ENCODE data around the gene EFNA5. TPM values are rescaled to one million over a fixed set of nuclear protein-coding genes. Genes with fewer than 3 reads are reported as not detected.
A peak's percentile ranks its signal among the peaks of the same experiment; 100 is the strongest.

EFNA5 gene
- total and polyA plus RNA-seq, 2 of the 8 experiments (the other 6 are each of a cell fraction or from before 2014, with no cell fraction given) = 9.6 to 21.8 TPM

DNA sequence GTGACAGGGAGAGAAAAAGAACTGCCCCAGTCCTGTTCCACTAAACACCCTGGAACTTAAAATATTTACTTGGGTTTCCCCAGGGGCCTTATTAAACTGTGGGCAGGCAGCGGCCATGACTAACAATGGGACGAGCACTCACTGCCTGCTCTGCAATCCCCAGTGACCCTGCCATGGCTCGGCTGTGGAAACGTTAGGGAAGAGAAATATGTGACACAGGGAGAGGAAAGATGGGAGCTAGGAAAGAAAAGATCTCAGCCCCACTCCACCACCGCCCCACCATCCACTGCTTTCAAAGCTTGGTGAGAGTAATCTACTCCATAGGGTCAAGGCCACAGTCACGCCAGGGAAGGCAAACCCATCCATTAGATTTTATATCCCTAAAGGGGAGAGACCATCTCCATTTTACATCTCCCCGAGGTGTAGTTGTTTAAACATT lies 117.6 kb downstream of the EFNA5 start:
- H3K27me3 ChIP-seq (replicated peaks in 1 of 4; ENCODE audit: control insufficient read depth in 3 of 4, extremely low read depth in 1 of 4, insufficient read depth in 3 of 4, low read length in 3 of 4) = no peaks in the 10 kb centered on the region
- no peak overlapping the region for H3K4ac ChIP-seq (replicated peaks; ENCODE audit: insufficient read length, low read depth, low read length)
- CTCF ChIA-PET (ENCODE audit: partially characterized antibody) = interaction anchor here (0.6 to 1.9 kb wide), 4 partner anchors 11 to 82 kb away, joined by 3 to 8 read pairs (median 3); no protein-coding TSS in a partner anchor
- H4K8ac ChIP-seq (ENCODE audit: extremely low read depth, insufficient read depth, low read length) = no peak overlapping the region
- FAIRE-seq = no peak
- DNase-seq (ENCODE audit: low read depth in 1 of 2, low spot score in 2 of 2) = no peak
- H2AFZ ChIP-seq (ENCODE audit: low read length) = no peak overlapping the region
- H2BK20ac ChIP-seq (ENCODE audit: low read length) = no peak overlapping the region
- POLR2A ChIA-PET (ENCODE audit: partially characterized antibody) = interaction anchor here (0.9 kb wide), 1 partner anchor 19 kb away, joined by 3 read pairs; no protein-coding TSS in a partner anchor
- H2BK5ac ChIP-seq (ENCODE audit: low read depth, low read length) = no peak overlapping the region
- H2AK5ac ChIP-seq (ENCODE audit: low read depth, low read length) = no peak overlapping the region
- peak overlapping the region; percentile 28; the same call in 1 of the 2 replicates for H3K18ac ChIP-seq (ENCODE audit: extremely low read depth, low read length)
- 82% methylated on average over 7 of the region's 7 CpGs; no CpG with 5 or more reads in 1 of the 2 experiments for WGBS, 2 experiments (ENCODE audit: extremely low coverage in 1 of 2, insufficient coverage in 1 of 2, insufficient read length in 1 of 2, insufficient replicate concordance in 2 of 2, low coverage in 1 of 2, low lambda C conversion rate in 2 of 2, missing lambda C conversion rate in 1 of 2)
- no peak overlapping the region for H4K5ac ChIP-seq (ENCODE audit: insufficient read length, low read depth, low read length)
- H3K4me2 ChIP-seq (ENCODE audit: insufficient read depth in 1 of 2, low read depth in 2 of 2, low read length in 2 of 2) = no peak overlapping the region
- peaks cover 0 to 5% of the 10 kb centered on the region in 2 experiments; a peak in 1 of 4 replicates for H3K79me2 ChIP-seq (ENCODE audit: control insufficient read depth in 1 of 2, insufficient read depth in 2 of 2, low read length in 2 of 2)
- peak overlapping the region; percentile 30 for H4K91ac ChIP-seq (replicated peaks; ENCODE audit: insufficient read length, low read length)
- H2BK15ac ChIP-seq (ENCODE audit: low read length) = no peak overlapping the region
- no peaks in the 10 kb centered on the region for H3K79me1 ChIP-seq (ENCODE audit: low read depth, low read length)
- H3K4me1 ChIP-seq (replicated peaks in 1 of 4; ENCODE audit: control insufficient read depth in 3 of 4, insufficient read depth in 4 of 4, low read length in 3 of 4) = peaks cover 0 to 11% (median 4%) of the 10 kb centered on the region in 4 experiments; a peak in 4 of 7 replicates
- no peak overlapping the region for H3K23ac ChIP-seq (ENCODE audit: insufficient read length)
- no peak overlapping the region for H2BK120ac ChIP-seq (replicated peaks; ENCODE audit: low read depth, low read length)
- H3K4me3 ChIP-seq (ENCODE audit: extremely low read depth in 1 of 4, insufficient read depth in 2 of 4, low read depth in 3 of 4, low read length in 4 of 4) = no peak overlapping the region
- no peaks in the 10 kb centered on the region for H3K9me3 ChIP-seq (ENCODE audit: insufficient read depth in 2 of 2, low read depth in 1 of 2, low read length in 1 of 2)
- no peak overlapping the region for H3K9ac ChIP-seq (replicated peaks in 1 of 4; ENCODE audit: extremely low read depth in 1 of 4, low read depth in 3 of 4, low read length in 3 of 4)
- H3K27ac ChIP-seq (ENCODE audit: low read depth, low read length) = no peak overlapping the region
- H3K56ac ChIP-seq (replicated peaks; ENCODE audit: insufficient read length, low read depth, low read length) = no peak overlapping the region
- H3K36me3 ChIP-seq (ENCODE audit: control insufficient read depth in 2 of 4, insufficient read depth in 4 of 4, low read length in 3 of 4) = no peaks in the 10 kb centered on the region
- no peak overlapping the region for H2BK12ac ChIP-seq (ENCODE audit: low read depth, low read length)
- H4K20me1 ChIP-seq (replicated peaks in 1 of 2; ENCODE audit: control insufficient read depth in 1 of 2, insufficient read depth in 2 of 2, low read length in 2 of 2) = no peaks in the 10 kb centered on the region
- H3K23me2 ChIP-seq (ENCODE audit: low read depth, low read length) = no peaks in the 10 kb centered on the region
- TF ChIP-seq RNF2 (IDR thresholded peaks at IDR 0.05; ENCODE audit: borderline replicate concordance, low read depth, low read length, missing control alignments, poor library complexity, severe bottlenecking) (no peak), HDAC6 (IDR thresholded peaks at IDR 0.05; ENCODE audit: low read depth, low read length) (no peak), CBX5 (IDR thresholded peaks at IDR 0.05; ENCODE audit: low read depth, low read length) (no peak), FOSL1 (IDR thresholded peaks at IDR 0.05; ENCODE audit: insufficient read depth, low read depth, low read length) (no peak), SUZ12 (IDR thresholded peaks at IDR 0.05; ENCODE audit: low read length) (no peak), YY1 (IDR thresholded peaks at IDR 0.05; ENCODE audit: low read depth, low read length) (peak; percentile 78; the same call in 1 of the 2 replicates), EGR1 (IDR thresholded peaks at IDR 0.05; ENCODE audit: borderline replicate concordance, low read depth, low read length) (no peak), POU5F1 (IDR thresholded peaks at IDR 0.05; ENCODE audit: low read depth, low read length) (0 out of 2 replicates have a peak, but pooled peaks have one; percentile 25), GTF2F1 (IDR thresholded peaks at IDR 0.05; ENCODE audit: borderline replicate concordance, low read depth, low read length) (no peak)
- TF ChIP-seq, protein P1, sequence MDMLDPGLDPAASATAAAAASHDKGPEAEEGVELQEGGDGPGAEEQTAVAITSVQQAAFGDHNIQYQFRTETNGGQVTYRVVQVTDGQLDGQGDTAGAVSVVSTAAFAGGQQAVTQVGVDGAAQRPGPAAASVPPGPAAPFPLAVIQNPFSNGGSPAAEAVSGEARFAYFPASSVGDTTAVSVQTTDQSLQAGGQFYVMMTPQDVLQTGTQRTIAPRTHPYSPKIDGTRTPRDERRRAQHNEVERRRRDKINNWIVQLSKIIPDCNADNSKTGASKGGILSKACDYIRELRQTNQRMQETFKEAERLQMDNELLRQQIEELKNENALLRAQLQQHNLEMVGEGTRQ (IDR thresholded peaks at IDR 0.05; ENCODE audit: low read length) = no peak
- TF ChIP-seq, protein P2, sequence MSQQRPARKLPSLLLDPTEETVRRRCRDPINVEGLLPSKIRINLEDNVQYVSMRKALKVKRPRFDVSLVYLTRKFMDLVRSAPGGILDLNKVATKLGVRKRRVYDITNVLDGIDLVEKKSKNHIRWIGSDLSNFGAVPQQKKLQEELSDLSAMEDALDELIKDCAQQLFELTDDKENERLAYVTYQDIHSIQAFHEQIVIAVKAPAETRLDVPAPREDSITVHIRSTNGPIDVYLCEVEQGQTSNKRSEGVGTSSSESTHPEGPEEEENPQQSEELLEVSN (IDR thresholded peaks at IDR 0.05) = no peak
- no peak overlapping the region for H3K14ac ChIP-seq (ENCODE audit: insufficient read length)

Data from H1 (cell line).